ENCODE measurements around the gene GPC5.

GPC5 gene

GRCh38 chr13:91544723-91545122 is 146.3 kb downstream of the GPC5 start:
- DNase-seq = peak in 1 of 2 experiments; percentile 32

- no peak for DNase-seq
Measured at GRCh38 chr13:91546900-91547299, 148.5 kb downstream of the GPC5 start.

- DNase-seq = no peak
Measured at GRCh38 chr13:91553584-91553983, 155.2 kb downstream of the GPC5 start.

- no peak for DNase-seq
Measured at GRCh38 chr13:91554101-91554500, 155.7 kb downstream of the GPC5 start.

- DNase-seq = peak; percentile 68 to 87
Measured at GRCh38 chr13:91557328-91558090, 159.1 kb downstream of the GPC5 start.

GRCh38 chr13:91563799-91564198 is 165.4 kb downstream of the GPC5 start:
- DNase-seq = no peak

- no peak for DNase-seq
Measured at GRCh38 chr13:91564396-91564795, 166.0 kb downstream of the GPC5 start.

GRCh38 chr13:91565296-91565695 is 166.9 kb downstream of the GPC5 start:
- no peak for DNase-seq

- DNase-seq = no peak
Measured at GRCh38 chr13:91567485-91568207, 169.2 kb downstream of the GPC5 start.

GRCh38 chr13:91571681-91572080 is 173.3 kb downstream of the GPC5 start:
- DNase-seq = no peak

- DNase-seq = no peak
Measured at GRCh38 chr13:91572439-91572838, 174.0 kb downstream of the GPC5 start.

GRCh38 chr13:91572944-91573598 is 174.7 kb downstream of the GPC5 start:
- no peak for DNase-seq

- DNase-seq = no peak
Measured at GRCh38 chr13:91574766-91575165, 176.3 kb downstream of the GPC5 start.

GRCh38 chr13:91576590-91576989 is 178.2 kb downstream of the GPC5 start:
- peak in 1 of 2 experiments; percentile 22 for DNase-seq

- no peak for DNase-seq
Measured at GRCh38 chr13:91579320-91579719, 180.9 kb downstream of the GPC5 start.

- DNase-seq = no peak
Measured at GRCh38 chr13:91580749-91581148, 182.3 kb downstream of the GPC5 start.

GRCh38 chr13:91586609-91587008 is 188.2 kb downstream of the GPC5 start:
- no peak for DNase-seq

- no peak for DNase-seq
Measured at GRCh38 chr13:91588541-91588940, 190.1 kb downstream of the GPC5 start.

GRCh38 chr13:91592056-91593014 is 193.9 kb downstream of the GPC5 start:
- no peak for DNase-seq

GRCh38 chr13:91593456-91593855 is 195.0 kb downstream of the GPC5 start:
- DNase-seq = no peak

- no peak for DNase-seq
Measured at GRCh38 chr13:91594061-91594460, 195.6 kb downstream of the GPC5 start.

GRCh38 chr13:91595677-91596076 is 197.3 kb downstream of the GPC5 start:
- no peak for DNase-seq

- no peak for DNase-seq
Measured at GRCh38 chr13:91596842-91597241, 198.4 kb downstream of the GPC5 start.

All from NCI-H526 (cell line).